GM19193 (cell line): ENCODE results near the gene GAK.

Source experiments
- POLR2A ChIP-seq: IDR thresholded peaks from 4 replicates; pipeline ENCODE4 v1.6.1; 2011; ENCODE audit not compliant: insufficient read depth, insufficient read length; ENCODE audit errors: extremely low read depth

Gene GAK

DNA sequence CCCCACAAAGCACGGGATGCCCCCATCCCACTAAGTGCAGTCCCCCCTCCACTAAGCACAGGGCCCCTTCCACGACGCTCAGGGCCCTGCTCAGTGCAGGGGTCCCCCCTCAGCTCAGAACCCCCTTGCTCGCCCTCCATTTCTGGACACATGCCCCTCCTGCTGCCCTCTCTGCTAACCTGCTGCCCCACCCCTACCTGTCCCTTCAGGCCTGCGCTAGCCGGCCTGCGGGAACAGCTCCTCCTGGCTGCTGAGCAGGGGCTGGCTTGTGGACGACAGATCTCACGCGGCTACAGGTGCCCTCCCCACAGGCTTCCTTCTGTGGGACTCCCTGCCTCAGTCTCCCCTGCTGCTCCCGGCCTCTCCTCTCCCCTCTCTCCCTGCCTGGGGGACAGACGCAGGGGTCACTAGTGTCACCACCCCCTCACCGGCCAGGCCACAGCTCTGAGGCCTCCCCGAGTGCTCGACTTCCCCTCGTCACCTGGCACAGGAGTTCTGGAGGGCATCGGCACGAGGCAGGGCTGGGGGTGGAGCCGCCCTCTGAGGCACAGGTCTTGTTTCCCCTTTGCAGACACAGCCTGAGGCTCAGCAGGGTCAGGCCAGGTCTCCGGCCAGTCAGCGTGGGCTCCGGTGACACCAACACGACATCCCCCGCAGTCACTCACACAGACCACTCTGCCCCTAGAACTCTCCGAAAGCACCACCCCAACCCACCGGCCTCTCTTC is 21.6 kb downstream of the GAK start:
- no peak for TF ChIP-seq POLR2A

DNA sequence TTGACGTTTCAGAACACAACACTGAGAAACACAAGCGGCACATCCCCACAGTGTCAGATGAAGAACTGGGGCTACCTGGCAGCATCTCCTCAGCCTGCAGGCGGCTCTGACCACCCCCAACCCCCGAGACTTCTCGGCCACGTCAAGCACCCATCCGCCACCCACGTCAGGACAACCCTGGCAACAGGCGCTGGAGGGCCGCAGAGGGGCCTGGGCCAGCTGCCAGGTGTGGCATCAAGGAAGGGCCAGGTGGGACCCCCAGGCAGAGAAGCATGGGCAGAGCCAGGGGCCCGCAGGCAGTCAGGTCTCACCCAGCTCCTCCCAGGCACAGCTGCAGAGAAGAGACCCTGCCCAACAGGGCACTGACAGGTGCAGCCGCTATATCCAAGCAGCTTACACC is 22.3 kb downstream of the GAK start:
- no peak for TF ChIP-seq POLR2A

- TF ChIP-seq POLR2A: no peak
These were observed 23.0 kb downstream of the GAK start for GRCh38 chr4:909131-909571.

- no peak for TF ChIP-seq POLR2A
These were observed 24.3 kb downstream of the GAK start for GRCh38 chr4:907691-908425.

DNA sequence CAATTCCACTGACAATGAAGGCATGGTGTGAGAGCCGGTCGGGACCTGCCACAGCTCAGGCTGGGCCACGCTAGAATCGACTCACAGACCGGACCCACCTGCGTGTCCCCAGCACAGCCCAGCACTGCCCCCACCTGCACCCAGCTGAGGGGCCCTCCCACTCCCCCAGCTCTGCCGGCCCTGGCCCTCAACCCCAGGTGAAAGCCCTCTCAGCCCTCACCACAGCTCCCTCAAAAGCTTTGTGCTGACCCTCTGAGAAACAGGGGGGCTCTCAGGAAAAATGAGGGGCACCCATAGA is 25.1 kb downstream of the GAK start:
- no peak for TF ChIP-seq POLR2A

DNA sequence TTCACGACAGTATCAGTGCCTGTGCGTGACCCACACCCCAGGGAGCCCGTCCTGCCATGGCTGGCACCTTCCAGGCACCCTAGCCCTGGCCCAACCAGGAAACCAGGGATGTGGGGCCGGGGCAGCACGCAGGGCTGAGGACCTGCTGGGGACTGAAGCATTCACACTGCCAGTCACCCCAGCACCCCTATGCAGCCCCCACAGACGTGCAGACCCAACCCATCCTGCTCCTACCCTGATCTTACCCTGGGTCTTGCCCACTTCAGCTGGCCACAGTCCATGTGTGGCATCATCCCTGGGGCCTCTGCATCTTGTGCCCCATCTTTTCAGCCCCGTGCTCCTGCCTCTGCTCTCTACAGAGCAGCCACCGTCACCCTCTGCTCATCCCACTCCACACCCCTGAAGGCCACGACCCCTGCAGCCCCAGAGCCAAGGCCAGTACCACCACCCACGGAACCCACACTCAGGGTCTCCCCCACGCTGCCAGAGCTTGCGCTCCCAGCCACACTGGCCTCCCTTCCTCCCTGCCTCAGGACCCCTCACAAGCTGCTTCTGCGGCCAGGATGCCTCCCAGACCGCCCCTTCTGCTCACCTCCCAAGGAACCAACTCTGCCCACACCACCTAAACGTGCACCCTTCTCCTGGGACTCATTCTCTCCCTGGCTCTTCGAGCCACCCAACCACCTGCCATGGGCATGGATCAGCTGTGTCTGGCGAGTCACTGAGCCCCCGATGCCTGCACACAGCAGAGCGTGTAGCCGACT is 25.6 kb downstream of the GAK start:
- TF ChIP-seq POLR2A: no peak

DNA sequence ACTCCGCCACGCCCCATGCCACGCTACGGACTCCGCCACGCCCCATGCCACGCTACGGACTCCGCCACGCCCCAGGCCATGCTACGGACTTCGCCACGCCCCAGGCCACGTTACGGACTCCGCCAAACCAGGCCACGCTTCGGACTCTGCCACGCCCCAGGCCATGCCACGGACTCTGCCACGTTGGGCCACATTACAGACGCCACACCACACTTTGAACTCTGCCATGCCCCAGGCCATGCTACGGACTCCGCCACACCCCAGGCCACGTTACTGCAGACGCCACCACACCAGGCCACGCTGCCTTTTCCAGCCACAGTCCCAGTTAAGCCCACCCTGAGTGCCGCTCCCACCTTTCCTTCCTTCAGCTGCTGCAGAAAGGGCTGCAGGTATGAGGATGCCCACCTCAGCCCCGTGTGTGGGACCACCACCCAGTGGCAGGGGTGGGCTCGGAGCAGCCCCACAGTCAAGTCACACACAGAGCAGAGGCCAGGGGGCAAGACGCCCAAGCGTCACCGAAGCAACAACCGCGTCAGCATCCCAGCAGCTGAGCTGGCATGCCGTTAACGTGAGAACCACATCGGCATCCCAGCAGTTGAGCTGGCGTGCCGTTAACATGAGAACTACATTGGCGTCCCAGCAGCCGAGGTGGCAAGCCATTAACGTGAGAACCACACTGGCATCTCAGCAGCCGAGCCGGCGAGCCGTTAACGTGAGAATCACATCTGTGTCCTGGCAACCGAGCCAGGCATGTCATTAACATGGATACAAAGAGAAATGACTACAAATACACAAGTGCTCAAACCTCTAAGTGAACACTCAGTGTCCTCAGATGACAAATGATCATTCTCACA is 26.4 kb downstream of the GAK start:
- no peak for TF ChIP-seq POLR2A

GRCh38 chr4:903066-904046 is 28.8 kb downstream of the GAK start:
- TF ChIP-seq POLR2A: no peak

GRCh38 chr4:901192-901910 is 30.8 kb downstream of the GAK start:
- TF ChIP-seq POLR2A: no peak

DNA sequence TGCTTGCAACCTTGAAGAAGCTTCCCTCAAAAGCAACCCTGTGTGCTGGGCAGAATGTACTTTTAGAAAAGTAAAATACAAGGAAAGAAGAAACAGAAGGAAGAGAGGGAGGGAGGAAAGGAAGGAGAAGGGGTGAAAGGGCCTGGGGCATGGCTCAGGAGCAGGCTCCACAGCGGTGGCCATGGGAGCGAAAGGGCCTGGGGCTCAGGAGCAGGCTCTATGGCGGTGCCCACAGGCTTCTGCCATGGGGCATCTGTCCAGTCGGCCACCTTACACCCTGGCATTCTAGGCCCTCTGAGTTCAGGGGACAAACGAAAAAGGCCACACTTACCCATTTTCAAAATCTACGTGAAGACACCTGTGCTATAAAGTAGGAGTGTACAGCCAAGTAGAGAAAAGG is 31.4 kb downstream of the GAK start:
- TF ChIP-seq POLR2A: no peak

DNA sequence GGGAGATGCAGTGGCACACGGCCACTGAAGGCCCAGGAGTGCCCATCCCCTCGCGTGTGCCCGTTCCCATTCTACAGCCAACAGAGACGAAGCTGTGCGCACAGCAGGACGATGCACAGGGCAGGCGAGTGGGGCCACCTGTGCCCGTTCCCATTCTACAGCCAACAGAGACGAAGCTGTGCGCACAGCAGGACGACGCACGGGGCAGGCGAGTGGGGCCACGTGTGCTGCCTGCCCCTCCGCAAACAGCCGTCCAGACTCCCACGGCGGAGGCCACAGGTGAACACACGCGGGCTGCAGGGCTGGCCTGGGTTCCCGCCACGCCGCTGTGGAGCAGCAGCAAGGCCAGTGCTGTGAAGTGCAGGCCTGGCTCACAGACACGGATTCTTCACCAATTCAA is 32.0 kb downstream of the GAK start:
- TF ChIP-seq POLR2A: no peak

GRCh38 chr4:899556-899906 is 32.6 kb downstream of the GAK start:
- TF ChIP-seq POLR2A: no peak

DNA sequence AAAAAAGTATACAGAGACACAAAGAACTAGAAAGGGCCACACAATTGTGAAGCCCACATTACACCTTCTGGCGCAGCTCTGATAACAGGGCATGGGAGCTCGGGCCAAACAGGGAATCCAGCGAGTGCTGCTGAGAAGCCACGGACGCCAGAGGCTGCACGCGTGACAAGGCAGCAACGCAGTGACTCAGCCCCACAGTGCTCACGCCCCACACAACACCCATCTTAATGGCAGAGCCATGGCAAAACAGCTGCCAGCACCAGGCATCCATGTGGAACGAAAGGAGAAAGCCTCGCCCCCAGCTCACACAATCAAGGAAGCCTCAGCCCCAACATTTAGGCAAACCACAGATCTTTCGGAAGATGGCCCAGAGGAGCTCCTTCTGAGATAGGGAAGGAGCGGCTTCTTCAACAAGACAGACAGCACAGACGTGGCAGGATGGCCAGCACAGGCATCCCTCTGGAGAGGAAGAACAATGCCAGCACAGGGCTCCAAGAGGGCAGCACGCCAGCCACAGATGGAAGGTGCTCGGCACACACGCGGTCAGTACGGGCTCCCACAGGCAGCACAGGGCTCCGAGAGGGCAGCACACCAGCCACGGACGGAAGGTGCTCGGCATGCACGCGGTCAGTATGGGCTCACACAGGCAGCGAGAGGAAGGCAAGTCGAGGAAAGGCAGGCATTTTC is 33.1 kb downstream of the GAK start:
- no peak for TF ChIP-seq POLR2A
